HL-60 (cell line): ENCODE results near the gene PLCH2.

ENCODE experiments used
- DNase-seq, 2 experiments: peaks; one replicate each; pipeline ENCODE4 v3.0.0-alpha.2; 2010 to 2020; ENCODE audit warnings: low read depth in 1 of 2, low spot score in 1 of 2
- H3K27ac ChIP-seq: fragments of 250-450 bp; sonication (Bioruptor Pico); replicated peaks from 2 replicates; pipeline ENCODE4 v1.5.1; 2020; ENCODE audit warnings: mild to moderate bottlenecking, moderate library complexity
- H3K27me3 ChIP-seq: fragments of 250-450 bp; sonication (Bioruptor Pico); 2 replicates; pipeline ENCODE4 v1.5.1; 2021; ENCODE audit warnings: mild to moderate bottlenecking, moderate library complexity; ENCODE audit not compliant: insufficient read depth, poor library complexity, severe bottlenecking
- H3K4me3 ChIP-seq: replicated peaks from 2 replicates; pipeline ENCODE4 v1.5.1; 2011; ENCODE audit warnings: mild to moderate bottlenecking, control low read depth, low read length; ENCODE audit not compliant: insufficient read depth
- CTCF ChIP-seq: IDR thresholded peaks from one replicate; pipeline ENCODE4 v1.5.1; 2011; ENCODE audit warnings: low read length, control low read depth, inconsistent platforms; ENCODE audit not compliant: insufficient read depth
- GABPA ChIP-seq: IDR thresholded peaks from 2 replicates; pipeline ENCODE4 v1.6.1; 2012; ENCODE audit warnings: low read depth
- POLR2AphosphoS5 ChIP-seq: IDR thresholded peaks from 2 replicates; pipeline ENCODE4 v1.6.1; 2012; ENCODE audit warnings: low read depth
- REST ChIP-seq: IDR thresholded peaks from 2 replicates; pipeline ENCODE4 v1.6.1; 2012; ENCODE audit warnings: low read depth; ENCODE audit not compliant: insufficient replicate concordance
- SPI1 ChIP-seq: IDR thresholded peaks from 2 replicates; pipeline ENCODE4 v1.6.1; 2012; ENCODE audit warnings: low read depth, mild to moderate bottlenecking, borderline replicate concordance

Gene PLCH2

GRCh38 chr1:2479186-2479585 lies 3.1 kb downstream of the PLCH2 start:
- no peak for TF ChIP-seq CTCF
- no peak for TF ChIP-seq POLR2AphosphoS5
- no peak for TF ChIP-seq SPI1
- TF ChIP-seq GABPA, result no peak
- TF ChIP-seq REST, result no peak
- H3K27ac ChIP-seq, result no peak overlapping the region

GRCh38 chr1:2479618-2480017 lies 3.5 kb downstream of the PLCH2 start:
- TF ChIP-seq POLR2AphosphoS5 (no peak), CTCF (no peak), REST (no peak), SPI1 (no peak), GABPA (no peak)
- Histone ChIP-seq H3K27me3 (no peaks in the 10 kb centered on the region), H3K4me3 (no peak overlapping the region), H3K27ac (no peak overlapping the region)
- no peak for DNase-seq

More at GRCh38 chr1:2479186-2479585, 3.1 kb downstream of the PLCH2 start:
- Histone ChIP-seq H3K4me3 (no peak overlapping the region), H3K27me3 (no peaks in the 10 kb centered on the region)
- no peak for DNase-seq

- Histone ChIP-seq H3K27me3 (no peaks in the 10 kb centered on the region), H3K27ac (no peak overlapping the region), H3K4me3 (no peak overlapping the region)
- TF ChIP-seq POLR2AphosphoS5, result no peak
- TF ChIP-seq GABPA, result no peak
- no peak for TF ChIP-seq SPI1
- no peak for TF ChIP-seq CTCF
- no peak for TF ChIP-seq REST
- no peak for DNase-seq
Measured at GRCh38 chr1:2480236-2480985, 4.3 kb downstream of the PLCH2 start.
